UCSD-AML1 (cell line): ENCODE data around the gene MCM9.

ENCODE experiments used
- DNase-seq: peaks from one replicate; lab custom pipeline; 2025; ENCODE audit not compliant: unreplicated experiment; lab: John Stamatoyannopoulos, UW

Gene MCM9

DNA sequence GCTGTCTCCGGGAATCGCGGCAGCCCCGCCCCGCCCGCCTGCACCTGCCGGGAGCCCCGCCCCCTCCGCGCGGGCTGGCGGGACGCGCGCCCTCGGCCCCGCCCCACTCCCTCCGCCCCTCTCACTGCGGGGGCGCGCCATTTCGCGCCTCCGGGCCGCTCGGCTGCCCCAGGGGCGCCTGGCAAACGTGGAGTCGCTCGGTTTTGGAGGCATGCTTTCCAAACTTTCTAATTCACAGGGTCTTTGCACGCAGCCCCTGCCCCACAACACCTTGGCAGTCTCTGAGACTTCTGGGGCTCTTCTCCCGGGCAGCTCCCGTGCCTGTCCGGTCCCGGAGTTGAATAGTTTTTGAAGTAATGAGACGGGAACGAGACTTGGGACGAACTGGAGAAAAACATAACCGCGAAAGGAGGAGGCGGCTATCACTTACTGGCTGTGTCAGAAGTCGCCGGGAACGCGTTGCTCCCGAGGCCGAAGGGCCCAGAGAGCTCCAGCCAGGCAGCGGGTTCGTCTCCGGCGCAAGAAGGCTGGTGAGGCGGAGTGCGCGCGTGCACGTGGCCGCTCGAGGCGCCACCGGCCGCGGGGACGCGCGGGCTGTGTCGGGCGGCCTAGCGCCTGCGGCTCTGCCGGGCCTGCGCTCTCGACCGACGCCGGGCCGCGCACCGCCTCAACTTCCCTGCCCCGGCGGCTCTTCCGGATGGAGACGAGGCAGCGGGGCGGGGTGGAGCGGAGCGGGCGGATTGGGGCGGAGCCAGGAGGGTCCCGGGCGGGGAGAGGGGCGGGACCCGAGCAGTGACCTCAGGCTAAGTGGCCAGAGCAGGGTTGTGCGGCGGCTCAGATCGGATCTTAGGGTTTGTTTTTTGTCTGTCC, at the start of gene MCM9:
TSS of gene MCM9 (minus strand) at position 699 of the 870 bp plus-strand sequence. CDS start 3,436 bp downstream, outside the sequence.
- DNase-seq, result peak; percentile 97

DNA sequence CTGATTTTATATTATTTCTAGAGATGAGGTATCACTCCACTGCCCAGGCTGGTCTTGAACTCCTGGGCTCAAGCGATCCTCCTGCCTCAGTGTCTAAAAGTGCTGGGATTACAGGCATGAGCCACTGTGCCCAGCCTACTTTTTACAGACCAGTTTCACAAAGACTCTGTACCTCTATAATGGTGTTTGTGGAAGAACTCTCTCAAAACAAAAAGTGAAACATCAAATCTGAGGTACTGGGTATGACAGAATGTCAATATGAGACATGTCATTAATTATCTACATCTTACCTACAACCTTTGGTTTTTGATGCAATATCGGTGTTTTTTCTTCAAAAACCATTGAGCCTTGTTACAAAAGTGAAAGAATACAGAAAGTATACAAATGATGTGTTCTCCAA, 49.4 kb upstream of the MCM9 start:
- DNase-seq, result no peak

GRCh38 chr6:118982575-118982911, 47.6 kb upstream of the MCM9 start:
- no peak for DNase-seq

DNA sequence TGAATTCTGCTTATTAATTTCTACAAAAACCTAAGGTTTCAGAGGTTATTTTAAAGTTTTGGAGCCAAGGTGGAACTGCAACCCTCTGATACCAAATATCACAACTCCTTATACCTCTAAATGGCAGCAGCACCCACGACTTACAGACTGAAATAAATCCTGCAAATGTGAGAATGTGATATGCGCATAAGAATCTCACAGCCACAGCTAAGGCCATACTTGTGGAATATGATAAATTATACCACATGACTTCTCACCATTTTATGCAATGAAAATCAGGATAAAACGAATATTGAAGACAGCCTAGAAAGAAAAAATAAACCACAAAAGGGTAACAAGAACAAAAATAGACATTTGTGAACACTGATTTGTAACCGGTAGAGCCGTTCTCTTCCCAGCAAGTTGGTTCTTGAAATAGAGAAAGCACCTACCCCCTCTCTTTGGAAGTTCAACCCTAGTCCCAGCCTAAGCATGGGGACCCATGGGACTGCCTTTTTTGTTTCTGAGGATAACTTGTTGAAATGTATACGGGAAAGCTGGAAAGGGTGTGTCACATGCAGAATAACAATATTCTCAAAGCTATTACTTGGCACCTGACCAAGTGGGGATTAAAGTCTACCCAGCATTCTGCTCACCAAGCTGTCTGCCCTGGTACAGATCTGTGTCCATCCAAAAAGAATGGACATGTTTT, 47.1 kb upstream of the MCM9 start:
- no peak for DNase-seq

GRCh38 chr6:118980063-118980462, 45.1 kb upstream of the MCM9 start:
- no peak for DNase-seq

- no peak for DNase-seq
Observed at GRCh38 chr6:118974790-118975189, 39.8 kb upstream of the MCM9 start.

- DNase-seq, result no peak
Observed at GRCh38 chr6:118971682-118972081, 36.7 kb upstream of the MCM9 start.

GRCh38 chr6:118970866-118971265, 35.9 kb upstream of the MCM9 start:
- no peak for DNase-seq

- no peak for DNase-seq
Observed at GRCh38 chr6:118968416-118968815, 33.5 kb upstream of the MCM9 start.

GRCh38 chr6:118967239-118967638, 32.3 kb upstream of the MCM9 start:
- DNase-seq, result no peak

GRCh38 chr6:118965843-118966370, 30.9 kb upstream of the MCM9 start:
- DNase-seq, result no peak

- DNase-seq, result no peak
Observed at GRCh38 chr6:118965371-118965770, 30.4 kb upstream of the MCM9 start.

GRCh38 chr6:118963003-118963402, 28.0 kb upstream of the MCM9 start:
- no peak for DNase-seq

DNA sequence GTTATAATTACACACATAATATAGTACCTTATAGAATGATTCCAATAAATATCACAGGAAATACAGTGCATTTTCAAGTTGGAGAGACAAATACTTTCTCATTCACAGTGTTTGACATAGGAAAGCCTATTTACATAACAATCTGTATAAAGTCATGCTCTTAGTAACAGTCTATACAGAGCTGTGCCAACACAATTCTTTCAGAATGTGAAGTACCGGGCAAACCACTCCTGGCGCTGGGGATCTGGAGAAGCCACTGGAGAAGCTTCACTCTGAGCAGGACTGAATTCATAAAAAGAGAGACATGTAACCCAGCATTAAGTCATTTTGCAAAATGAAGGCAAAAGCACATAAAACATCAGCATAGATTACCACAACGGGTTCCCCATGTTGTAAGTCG, 24.9 kb upstream of the MCM9 start:
- DNase-seq, result no peak

DNA sequence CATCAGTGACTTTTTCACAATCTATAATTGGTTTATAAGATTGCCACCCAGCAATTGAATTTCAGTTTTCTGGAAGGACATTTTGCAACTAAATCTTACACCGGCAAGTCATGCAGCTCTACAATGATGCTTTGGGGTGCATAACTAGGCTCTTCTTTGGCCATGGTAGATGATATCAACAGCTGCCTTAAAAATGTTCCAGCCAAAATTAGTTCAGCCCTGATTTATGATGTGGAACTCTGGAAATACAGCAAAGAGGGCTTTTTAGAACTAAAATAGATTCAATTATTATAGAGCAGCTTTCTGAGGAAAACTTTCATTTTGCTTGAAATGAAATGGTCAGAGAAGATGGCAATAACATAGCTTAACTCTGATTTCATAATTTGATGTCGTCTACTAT, 18.4 kb upstream of the MCM9 start:
- DNase-seq, result no peak

- DNase-seq, result no peak
Observed at GRCh38 chr6:118952683-118953082, 17.7 kb upstream of the MCM9 start.

DNA sequence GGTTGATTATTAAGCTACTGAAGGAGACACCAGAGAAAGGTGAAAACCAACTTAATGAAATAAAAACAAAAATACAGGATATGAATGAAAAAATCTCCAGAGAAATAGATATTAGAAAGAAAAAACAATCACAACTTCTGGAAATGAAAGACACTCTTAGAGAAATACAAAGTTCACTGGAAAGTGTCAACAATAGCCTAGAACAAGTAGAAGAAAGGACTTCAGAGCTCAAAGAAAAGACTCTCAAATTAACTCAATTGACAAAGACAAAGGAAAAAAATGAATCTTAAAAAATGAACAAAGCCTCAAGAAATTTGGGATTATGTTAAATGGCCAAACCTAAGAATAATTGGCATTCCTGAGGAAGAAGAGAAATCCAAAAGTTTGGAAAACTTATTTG, 10.3 kb upstream of the MCM9 start:
- no peak for DNase-seq

DNA sequence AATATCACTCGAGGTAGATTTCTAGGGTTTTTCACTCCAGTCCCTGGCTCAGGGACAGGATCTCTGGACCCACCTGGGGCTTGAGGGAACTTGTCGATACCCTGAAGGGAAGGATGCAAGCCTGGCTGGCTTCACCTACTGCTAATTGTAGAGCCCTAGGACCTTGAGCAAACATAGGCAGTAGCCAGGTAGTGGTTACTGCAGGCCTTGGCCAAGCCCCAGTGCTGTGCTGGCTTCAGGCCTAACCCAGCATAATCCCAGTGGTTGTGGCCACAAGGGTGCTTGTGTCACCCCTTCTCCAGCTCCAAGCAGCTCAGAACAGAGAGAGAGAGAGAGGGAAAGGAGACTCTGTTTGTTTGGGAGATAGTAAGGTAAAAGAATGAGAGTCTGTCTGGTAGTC, 5.8 kb upstream of the MCM9 start:
- no peak for DNase-seq

DNA sequence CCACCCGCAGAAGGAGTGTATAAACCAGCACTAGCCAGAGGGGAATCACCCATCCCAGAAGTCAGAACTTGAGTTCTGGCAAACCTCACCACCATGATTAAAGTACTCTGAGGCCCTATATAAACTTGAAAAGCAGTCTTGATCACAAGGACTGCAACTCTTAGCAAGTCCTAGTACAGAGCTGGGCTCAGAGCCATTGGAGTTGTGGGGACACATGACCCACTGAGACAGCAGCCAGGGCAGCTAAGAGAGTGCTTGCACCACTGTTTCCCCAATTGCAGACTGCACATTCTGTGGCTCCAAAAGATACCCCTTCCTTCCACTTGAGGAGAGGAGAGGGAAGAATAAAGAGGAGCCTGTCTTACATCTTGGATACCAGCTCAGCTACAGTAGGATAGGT, 4.7 kb upstream of the MCM9 start:
- no peak for DNase-seq

DNA sequence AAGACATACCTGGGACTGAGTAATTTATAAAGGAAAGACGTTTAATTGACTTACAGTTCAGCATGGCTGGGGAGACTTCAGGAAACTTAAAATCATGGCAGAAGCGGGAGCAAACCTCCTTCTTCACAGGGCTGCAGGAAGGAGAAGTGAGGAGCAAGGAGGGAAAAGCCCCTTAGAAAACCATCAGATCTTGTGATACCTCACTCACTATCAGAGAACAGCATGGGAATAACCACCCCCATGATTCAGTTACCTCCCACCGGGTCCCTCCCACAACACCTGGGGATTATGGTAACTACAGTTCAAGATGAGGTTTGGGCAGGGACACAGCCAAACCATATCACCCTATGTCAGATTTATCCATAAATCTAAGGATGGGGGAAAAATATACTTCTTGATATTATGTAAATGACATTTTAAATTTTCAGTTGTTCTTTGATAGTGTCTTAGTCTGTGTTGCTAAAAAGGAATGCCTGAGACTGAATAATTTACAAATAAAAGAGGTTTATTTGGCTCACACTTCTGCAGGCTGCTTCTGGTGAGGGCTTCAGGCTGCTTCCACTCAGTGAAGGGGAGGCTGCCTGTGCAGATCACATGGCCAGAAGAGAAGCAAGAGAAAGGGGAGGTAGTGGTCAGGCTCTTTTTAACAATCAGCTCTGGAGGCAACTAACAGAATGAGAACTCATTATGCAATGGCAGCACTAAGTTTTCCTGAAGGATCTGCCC, 1.2 kb upstream of the MCM9 start:
- no peak for DNase-seq

- DNase-seq, result no peak
Observed at GRCh38 chr6:118935331-118935668, 341 bp upstream of the MCM9 start.
